Thyroid gland (tissue), 4 donors: ENCODE data around the gene SCD5.

Experiments used
- POLR2A ChIP-seq, 2 donors: fragments of 450-650 bp; IDR thresholded peaks; one replicate each; pipeline ENCODE4 v1.6.1; 2017; ENCODE audit warnings: antibody characterized with exemption in 2 of 2, mild to moderate bottlenecking in 2 of 2, moderate library complexity in 1 of 2
- TF ChIP-seq, protein P1 (sequence below), 6 experiments: fragments of 200-600 bp in 3 of 6; fragments of 450-650 bp in 3 of 6; sonication (generic) in 3 of 6; IDR thresholded peaks; one replicate each; pipeline ENCODE4 v1.5.1; 2016 to 2019; ENCODE audit warnings: antibody characterized with exemption in 6 of 6, mild to moderate bottlenecking in 2 of 6, inconsistent platforms in 1 of 6, moderate library complexity in 1 of 6

DNA sequence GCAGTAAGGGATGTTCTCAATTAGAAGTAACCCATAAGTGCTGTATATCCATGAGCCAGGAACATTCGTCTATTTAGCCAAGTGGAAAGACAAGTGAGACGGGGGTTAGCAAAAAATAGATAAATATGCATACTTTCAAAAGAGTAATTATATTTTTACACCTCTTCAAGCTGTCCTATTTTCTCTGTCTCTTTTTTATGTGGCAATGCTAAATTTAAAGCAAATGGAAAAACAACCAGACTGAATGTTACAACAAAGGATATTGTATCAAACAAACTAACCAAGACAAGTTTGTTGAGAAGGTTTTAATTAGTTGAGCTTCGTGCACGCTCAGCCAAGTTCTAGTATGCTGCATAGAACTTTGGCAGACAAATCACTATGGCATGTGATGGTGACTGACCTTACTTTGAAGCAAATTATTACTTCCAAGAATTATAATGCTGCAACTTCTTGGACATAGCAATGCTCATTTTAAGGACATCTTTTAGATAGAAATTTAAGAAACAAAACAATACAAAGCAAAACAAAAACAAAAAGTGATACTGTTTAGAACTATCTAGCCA, 175.4 kb downstream of the SCD5 start:
- TF ChIP-seq, protein P1, sequence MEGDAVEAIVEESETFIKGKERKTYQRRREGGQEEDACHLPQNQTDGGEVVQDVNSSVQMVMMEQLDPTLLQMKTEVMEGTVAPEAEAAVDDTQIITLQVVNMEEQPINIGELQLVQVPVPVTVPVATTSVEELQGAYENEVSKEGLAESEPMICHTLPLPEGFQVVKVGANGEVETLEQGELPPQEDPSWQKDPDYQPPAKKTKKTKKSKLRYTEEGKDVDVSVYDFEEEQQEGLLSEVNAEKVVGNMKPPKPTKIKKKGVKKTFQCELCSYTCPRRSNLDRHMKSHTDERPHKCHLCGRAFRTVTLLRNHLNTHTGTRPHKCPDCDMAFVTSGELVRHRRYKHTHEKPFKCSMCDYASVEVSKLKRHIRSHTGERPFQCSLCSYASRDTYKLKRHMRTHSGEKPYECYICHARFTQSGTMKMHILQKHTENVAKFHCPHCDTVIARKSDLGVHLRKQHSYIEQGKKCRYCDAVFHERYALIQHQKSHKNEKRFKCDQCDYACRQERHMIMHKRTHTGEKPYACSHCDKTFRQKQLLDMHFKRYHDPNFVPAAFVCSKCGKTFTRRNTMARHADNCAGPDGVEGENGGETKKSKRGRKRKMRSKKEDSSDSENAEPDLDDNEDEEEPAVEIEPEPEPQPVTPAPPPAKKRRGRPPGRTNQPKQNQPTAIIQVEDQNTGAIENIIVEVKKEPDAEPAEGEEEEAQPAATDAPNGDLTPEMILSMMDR (IDR thresholded peaks at IDR 0.05), result no peak
- TF ChIP-seq POLR2A (IDR thresholded peaks at IDR 0.05), result no peak
